GM23338 (cell line): ENCODE data around the gene RPS5. TPM values are rescaled to one million over a fixed set of nuclear protein-coding genes. Genes with fewer than 3 reads are reported as not detected.

ENCODE experiments used
- ATAC-seq: fragments of 200-7000 bp; cut with Tn5 transposase; 3 replicates; pipeline ENCODE4 v1.9.1; 2020
- DNase-seq: peaks from one replicate; pipeline ENCODE4 v3.0.0-alpha.2; 2015; ENCODE audit warnings: low spot score
- H2AFZ ChIP-seq: fragments of 200-600 bp; sonication (generic); 2 replicates; pipeline ENCODE4 v1.8.0; 2016; ENCODE audit warnings: antibody characterized with exemption, mild to moderate bottlenecking, moderate library complexity
- H3F3A ChIP-seq: fragments of 200-600 bp; sonication (generic); replicated peaks from 2 replicates; pipeline ENCODE4 v1.8.0; 2017; ENCODE audit warnings: antibody characterized with exemption, mixed run types, low read depth
- H3K27ac ChIP-seq: fragments of 200-600 bp; sonication (generic); 2 replicates; pipeline ENCODE4 v1.6.1; 2016; ENCODE audit warnings: low read depth
- H3K27me3 ChIP-seq: fragments of 200-600 bp; sonication (generic); 2 replicates; pipeline ENCODE4 v1.8.0; 2016; ENCODE audit warnings: mild to moderate bottlenecking, mixed run types, moderate library complexity; ENCODE audit not compliant: insufficient read depth
- H3K36me3 ChIP-seq: fragments of 200-600 bp; sonication (generic); 2 replicates; pipeline ENCODE4 v1.8.0; 2016; ENCODE audit warnings: mild to moderate bottlenecking; ENCODE audit not compliant: insufficient read depth
- H3K4me1 ChIP-seq: fragments of 200-600 bp; sonication (generic); 2 replicates; pipeline ENCODE4 v1.8.0; 2016; ENCODE audit warnings: mild to moderate bottlenecking, moderate library complexity; ENCODE audit not compliant: insufficient read depth
- H3K4me2 ChIP-seq: fragments of 200-600 bp; sonication (generic); 2 replicates; pipeline ENCODE4 v1.7.1; 2017; ENCODE audit warnings: mixed run types
- H3K4me3 ChIP-seq: fragments of 200-600 bp; sonication (generic); 2 replicates; pipeline ENCODE4 v1.6.1; 2016; ENCODE audit warnings: mixed run types
- H3K79me2 ChIP-seq: fragments of 200-600 bp; sonication (generic); replicated peaks from 2 replicates; pipeline ENCODE4 v1.8.0; 2017; ENCODE audit warnings: mild to moderate bottlenecking; ENCODE audit not compliant: insufficient read depth
- H3K9me2 ChIP-seq: fragments of 200-600 bp; sonication (generic); 2 replicates; pipeline ENCODE4 v1.8.0; 2017; ENCODE audit not compliant: insufficient read depth
- H4K20me1 ChIP-seq: fragments of 200-600 bp; sonication (generic); replicated peaks from 2 replicates; pipeline ENCODE4 v1.8.0; 2017; ENCODE audit warnings: mild to moderate bottlenecking; ENCODE audit not compliant: insufficient read depth
- H3K27ac Mint-ChIP-seq: 2 replicates; pipeline ENCODE4 v1.8.0; 2020; ENCODE audit warnings: inconsistent platforms, mild to moderate bottlenecking, moderate library complexity, mixed read lengths
- H3K27me3 Mint-ChIP-seq: 3 replicates; pipeline ENCODE4 v1.8.0; 2022; ENCODE audit warnings: low read depth, mild to moderate bottlenecking, moderate library complexity, mixed read lengths, inconsistent platforms; ENCODE audit not compliant: insufficient read depth, poor library complexity
- H3K36me3 Mint-ChIP-seq: 3 replicates; pipeline ENCODE4 v1.8.0; 2021; ENCODE audit warnings: low read depth, mild to moderate bottlenecking, inconsistent platforms, moderate library complexity, mixed read lengths
- H3K4me1 Mint-ChIP-seq: 3 replicates; pipeline ENCODE4 v1.8.0; 2020; ENCODE audit warnings: mild to moderate bottlenecking, inconsistent platforms, mixed read lengths
- H3K4me3 Mint-ChIP-seq: 3 replicates; pipeline ENCODE4 v1.8.0; 2021; ENCODE audit warnings: moderate library complexity, mild to moderate bottlenecking, inconsistent platforms, mixed read lengths
- H3K9me3 Mint-ChIP-seq: 3 replicates; pipeline ENCODE4 v1.8.0; 2020; ENCODE audit warnings: moderate library complexity, mild to moderate bottlenecking, inconsistent platforms, mixed read lengths
- CREB1 ChIP-seq: fragments of 250-450 bp; sonication (Bioruptor Pico); IDR thresholded peaks from 2 replicates; pipeline ENCODE4 v1.5.0; 2020; ENCODE audit warnings: low read depth, mild to moderate bottlenecking, moderate library complexity
- ETS1 ChIP-seq: IDR thresholded peaks from 2 replicates; pipeline ENCODE4 v1.6.1; 2016; ENCODE audit warnings: antibody characterized with exemption
- EZH2 ChIP-seq: fragments of 200-600 bp; sonication (generic); IDR thresholded peaks from one replicate; pipeline ENCODE4 v1.8.0; 2017; ENCODE audit warnings: antibody characterized with exemption, mild to moderate bottlenecking, low read depth; ENCODE audit not compliant: unreplicated experiment
- EZH2phosphoT487 ChIP-seq: fragments of 200-600 bp; sonication (generic); IDR thresholded peaks from one replicate; pipeline ENCODE4 v1.8.1; 2018; ENCODE audit warnings: antibody characterized with exemption; ENCODE audit not compliant: unreplicated experiment
- JUNB ChIP-seq: IDR thresholded peaks from one replicate; pipeline ENCODE4 v1.6.1; 2016; ENCODE audit warnings: antibody characterized with exemption; ENCODE audit not compliant: unreplicated experiment
- NANOG ChIP-seq: IDR thresholded peaks from 2 replicates; pipeline ENCODE4 v1.6.1; 2016; ENCODE audit warnings: antibody characterized with exemption, borderline replicate concordance
- REST ChIP-seq: IDR thresholded peaks from one replicate; pipeline ENCODE4 v1.6.1; 2018; ENCODE audit warnings: antibody characterized with exemption; ENCODE audit not compliant: unreplicated experiment
- STAT1 ChIP-seq: IDR thresholded peaks from one replicate; pipeline ENCODE4 v1.6.1; 2016; ENCODE audit warnings: antibody characterized with exemption; ENCODE audit not compliant: unreplicated experiment
- ZNF114 ChIP-seq: fragments of 250-450 bp; sonication (Bioruptor Pico); IDR thresholded peaks from 2 replicates; pipeline ENCODE4 v1.5.0; 2020; ENCODE audit warnings: mild to moderate bottlenecking, moderate library complexity
- polyA plus RNA-seq: library from polyadenylated mRNA; unstranded; fragments of >200 nt; fragmentation: Nextera tagmentation; extraction: Ambion mirVana; gene quantifications from 2 replicates; pipeline ENCODE4 v1.2.1, GENCODE V29; 2016
- total RNA-seq: library from RNA; depleted of rRNA; stranded (reverse); fragments of >200 nt; shearing (Covaris generic); gene quantifications from 2 replicates; pipeline ENCODE4 v1.2.3, GENCODE V29; 2014
- TF ChIP-seq, protein P1 (sequence below): fragments of 250-450 bp; sonication (Bioruptor Pico); IDR thresholded peaks from 2 replicates; pipeline ENCODE4 v1.5.0; 2020; ENCODE audit warnings: mild to moderate bottlenecking, moderate library complexity

Gene RPS5
- total and polyA plus RNA-seq, 2 experiments from 2014 or later = 734 to 2,111 TPM

DNA sequence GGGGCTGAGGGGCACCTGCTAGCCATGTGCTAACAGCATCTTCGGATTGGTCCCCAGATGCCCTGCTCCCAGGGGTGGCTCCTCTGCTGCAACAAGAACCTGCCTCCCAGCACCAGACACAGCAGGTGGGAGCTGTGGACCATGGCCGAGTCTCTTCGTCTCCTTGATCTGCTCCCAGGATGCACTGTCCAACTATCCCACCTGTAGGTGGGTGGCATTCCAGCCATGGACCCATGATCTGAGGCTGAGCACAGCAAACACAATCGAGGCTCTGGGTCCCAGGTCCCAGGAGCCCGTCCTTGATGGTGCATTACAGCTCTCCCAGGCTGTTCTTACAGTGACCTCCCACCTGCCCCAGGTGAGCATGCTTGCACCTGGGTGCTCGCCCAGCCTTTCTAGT lies 7.8 kb upstream of the RPS5 start:
- H3K27ac ChIP-seq = no peak overlapping the region
- 0 out of 2 replicates have a peak, but pooled peaks cover 7% of the 10 kb centered on the region for H3K4me1 ChIP-seq
- H3K9me2 ChIP-seq = no peaks in the 10 kb centered on the region
- H3K27me3 ChIP-seq = no peaks in the 10 kb centered on the region
- H2AFZ ChIP-seq = no peak overlapping the region
- no peaks in the 10 kb centered on the region for H4K20me1 ChIP-seq
- no peak overlapping the region for H3K4me3 ChIP-seq
- Mint-ChIP-seq H3K36me3 (no peaks in the 10 kb centered on the region; the same call in 2 of the 3 replicates), H3K9me3 (no peaks in the 10 kb centered on the region), H3K4me1 (peaks cover 9% of the 10 kb centered on the region), H3K27ac (no peak overlapping the region), H3K4me3 (peak overlapping the region; percentile 84), H3K27me3 (peaks cover 24% of the 10 kb centered on the region)
- TF ChIP-seq ETS1 (no peak), EZH2phosphoT487 (no peak), REST (no peak), ZNF114 (CRISPR knock-in tag) (no peak), STAT1 (no peak), NANOG (no peak), EZH2 (no peak), CREB1 (CRISPR knock-in tag) (no peak), JUNB (no peak)
- TF ChIP-seq, protein P1, sequence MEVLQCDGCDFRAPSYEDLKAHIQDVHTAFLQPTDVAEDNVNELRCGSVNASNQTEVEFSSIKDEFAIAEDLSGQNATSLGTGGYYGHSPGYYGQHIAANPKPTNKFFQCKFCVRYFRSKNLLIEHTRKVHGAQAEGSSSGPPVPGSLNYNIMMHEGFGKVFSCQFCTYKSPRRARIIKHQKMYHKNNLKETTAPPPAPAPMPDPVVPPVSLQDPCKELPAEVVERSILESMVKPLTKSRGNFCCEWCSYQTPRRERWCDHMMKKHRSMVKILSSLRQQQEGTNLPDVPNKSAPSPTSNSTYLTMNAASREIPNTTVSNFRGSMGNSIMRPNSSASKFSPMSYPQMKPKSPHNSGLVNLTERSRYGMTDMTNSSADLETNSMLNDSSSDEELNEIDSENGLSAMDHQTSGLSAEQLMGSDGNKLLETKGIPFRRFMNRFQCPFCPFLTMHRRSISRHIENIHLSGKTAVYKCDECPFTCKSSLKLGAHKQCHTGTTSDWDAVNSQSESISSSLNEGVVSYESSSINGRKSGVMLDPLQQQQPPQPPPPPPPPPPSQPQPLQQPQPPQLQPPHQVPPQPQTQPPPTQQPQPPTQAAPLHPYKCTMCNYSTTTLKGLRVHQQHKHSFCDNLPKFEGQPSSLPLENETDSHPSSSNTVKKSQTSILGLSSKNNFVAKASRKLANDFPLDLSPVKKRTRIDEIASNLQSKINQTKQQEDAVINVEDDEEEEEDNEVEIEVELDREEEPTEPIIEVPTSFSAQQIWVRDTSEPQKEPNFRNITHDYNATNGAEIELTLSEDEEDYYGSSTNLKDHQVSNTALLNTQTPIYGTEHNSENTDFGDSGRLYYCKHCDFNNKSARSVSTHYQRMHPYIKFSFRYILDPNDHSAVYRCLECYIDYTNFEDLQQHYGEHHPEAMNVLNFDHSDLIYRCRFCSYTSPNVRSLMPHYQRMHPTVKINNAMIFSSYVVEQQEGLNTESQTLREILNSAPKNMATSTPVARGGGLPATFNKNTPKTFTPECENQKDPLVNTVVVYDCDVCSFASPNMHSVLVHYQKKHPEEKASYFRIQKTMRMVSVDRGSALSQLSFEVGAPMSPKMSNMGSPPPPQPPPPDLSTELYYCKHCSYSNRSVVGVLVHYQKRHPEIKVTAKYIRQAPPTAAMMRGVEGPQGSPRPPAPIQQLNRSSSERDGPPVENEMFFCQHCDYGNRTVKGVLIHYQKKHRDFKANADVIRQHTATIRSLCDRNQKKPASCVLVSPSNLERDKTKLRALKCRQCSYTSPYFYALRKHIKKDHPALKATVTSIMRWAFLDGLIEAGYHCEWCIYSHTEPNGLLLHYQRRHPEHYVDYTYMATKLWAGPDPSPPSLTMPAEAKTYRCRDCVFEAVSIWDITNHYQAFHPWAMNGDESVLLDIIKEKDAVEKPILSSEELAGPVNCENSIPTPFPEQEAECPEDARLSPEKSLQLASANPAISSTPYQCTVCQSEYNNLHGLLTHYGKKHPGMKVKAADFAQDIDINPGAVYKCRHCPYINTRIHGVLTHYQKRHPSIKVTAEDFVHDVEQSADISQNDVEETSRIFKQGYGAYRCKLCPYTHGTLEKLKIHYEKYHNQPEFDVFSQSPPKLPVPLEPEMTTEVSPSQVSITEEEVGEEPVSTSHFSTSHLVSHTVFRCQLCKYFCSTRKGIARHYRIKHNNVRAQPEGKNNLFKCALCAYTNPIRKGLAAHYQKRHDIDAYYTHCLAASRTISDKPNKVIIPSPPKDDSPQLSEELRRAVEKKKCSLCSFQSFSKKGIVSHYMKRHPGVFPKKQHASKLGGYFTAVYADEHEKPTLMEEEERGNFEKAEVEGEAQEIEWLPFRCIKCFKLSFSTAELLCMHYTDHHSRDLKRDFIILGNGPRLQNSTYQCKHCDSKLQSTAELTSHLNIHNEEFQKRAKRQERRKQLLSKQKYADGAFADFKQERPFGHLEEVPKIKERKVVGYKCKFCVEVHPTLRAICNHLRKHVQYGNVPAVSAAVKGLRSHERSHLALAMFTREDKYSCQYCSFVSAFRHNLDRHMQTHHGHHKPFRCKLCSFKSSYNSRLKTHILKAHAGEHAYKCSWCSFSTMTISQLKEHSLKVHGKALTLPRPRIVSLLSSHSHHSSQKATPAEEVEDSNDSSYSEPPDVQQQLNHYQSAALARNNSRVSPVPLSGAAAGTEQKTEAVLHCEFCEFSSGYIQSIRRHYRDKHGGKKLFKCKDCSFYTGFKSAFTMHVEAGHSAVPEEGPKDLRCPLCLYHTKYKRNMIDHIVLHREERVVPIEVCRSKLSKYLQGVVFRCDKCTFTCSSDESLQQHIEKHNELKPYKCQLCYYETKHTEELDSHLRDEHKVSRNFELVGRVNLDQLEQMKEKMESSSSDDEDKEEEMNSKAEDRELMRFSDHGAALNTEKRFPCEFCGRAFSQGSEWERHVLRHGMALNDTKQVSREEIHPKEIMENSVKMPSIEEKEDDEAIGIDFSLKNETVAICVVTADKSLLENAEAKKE = no peak
- no peaks in the 10 kb centered on the region for H3K79me2 ChIP-seq
- ATAC-seq (no peak), DNase-seq (no peak)
- no peak overlapping the region for H3K4me2 ChIP-seq
- no peaks in the 10 kb centered on the region for H3K36me3 ChIP-seq
- 0 out of 2 replicates have a peak, but pooled peaks cover 4% of the 10 kb centered on the region for H3F3A ChIP-seq
